ENCODE results near the gene CRMP1. TPM values are rescaled to one million over a fixed set of nuclear protein-coding genes. Genes with fewer than 3 reads are reported as not detected.
A peak's percentile ranks its signal among the peaks of the same experiment; 100 is the strongest.

Gene CRMP1
- total and polyA plus RNA-seq, 2 donors (not counting 3 experiments of a cell fraction or from before 2014, with no cell fraction given) = 0.06 TPM; not detected in 1

GRCh38 chr4:5863461-5864113, 29.3 kb downstream of the CRMP1 start:
- intact Hi-C loops (cut with micrococcal nuclease) (no loop called here), dilution Hi-C loops (cut with MboI; ENCODE audit: extremely low pct_ligation_motif_present, low sequenced_read_pairs) (no loop called here)
- DNase-seq (ENCODE audit: low read depth, low spot score) (peak; percentile 44), FAIRE-seq (no peak)
- POLR2A ChIA-PET = no interaction called here
- Histone ChIP-seq H3K27me3 (ENCODE audit: control insufficient read depth in 2 of 2, insufficient read depth in 2 of 2, low read length in 2 of 2) (no peaks in the 10 kb centered on the region), H4K20me1 (replicated peaks; ENCODE audit: control insufficient read depth, extremely low read depth, insufficient read depth, low read length) (no peaks in the 10 kb centered on the region), H3K4me2 (ENCODE audit: insufficient read depth, low read length) (no peak overlapping the region), H3K9me3 (replicated peaks; ENCODE audit: control insufficient read depth, insufficient read depth, low read length) (no peaks in the 10 kb centered on the region), H3K4me1 (ENCODE audit: control insufficient read depth, extremely low read depth, insufficient read depth, low read length) (no peaks in the 10 kb centered on the region), H3K36me3 (ENCODE audit: control insufficient read depth in 2 of 2, extremely low read depth in 1 of 2, insufficient read depth in 2 of 2, low read length in 2 of 2) (no peaks in the 10 kb centered on the region), H3K79me2 (ENCODE audit: control insufficient read depth, insufficient read depth, low read length) (no peaks in the 10 kb centered on the region), H3K9ac (replicated peaks; ENCODE audit: extremely low read depth, insufficient read depth, low read length) (no peak overlapping the region), H3K27ac (ENCODE audit: insufficient read depth, low read depth, low read length) (no peak overlapping the region), H3K9me1 (replicated peaks; ENCODE audit: control insufficient read depth, extremely low read depth, insufficient read depth, low read length) (no peaks in the 10 kb centered on the region), H2AFZ (ENCODE audit: low read depth, low read length) (no peak overlapping the region), H3K4me3 (replicated peaks in 1 of 3; ENCODE audit: insufficient read depth in 1 of 3, low read depth in 1 of 3, low read length in 3 of 3) (no peak overlapping the region)
- CTCF ChIA-PET = no interaction called here
- no TSS peak for BruUV-seq (replicated peaks)
- TF ChIP-seq FOS (IDR thresholded peaks at IDR 0.05; ENCODE audit: borderline replicate concordance, insufficient read depth, low read length) (peak; percentile 88), MYC (IDR thresholded peaks at IDR 0.05; ENCODE audit: low read depth, low read length) (no peak)

- Histone ChIP-seq H3K4me2 (ENCODE audit: insufficient read depth, low read length) (no peak overlapping the region), H3K79me2 (ENCODE audit: control insufficient read depth, insufficient read depth, low read length) (no peaks in the 10 kb centered on the region), H3K4me3 (replicated peaks in 1 of 3; ENCODE audit: insufficient read depth in 1 of 3, low read depth in 1 of 3, low read length in 3 of 3) (no peak overlapping the region), H3K9me1 (replicated peaks; ENCODE audit: control insufficient read depth, extremely low read depth, insufficient read depth, low read length) (no peaks in the 10 kb centered on the region), H3K27ac (ENCODE audit: insufficient read depth, low read depth, low read length) (no peak overlapping the region), H3K4me1 (ENCODE audit: control insufficient read depth, extremely low read depth, insufficient read depth, low read length) (no peaks in the 10 kb centered on the region), H3K9ac (replicated peaks; ENCODE audit: extremely low read depth, insufficient read depth, low read length) (no peak overlapping the region), H3K36me3 (ENCODE audit: control insufficient read depth in 2 of 2, extremely low read depth in 1 of 2, insufficient read depth in 2 of 2, low read length in 2 of 2) (no peaks in the 10 kb centered on the region), H2AFZ (ENCODE audit: low read depth, low read length) (no peak overlapping the region), H4K20me1 (replicated peaks; ENCODE audit: control insufficient read depth, extremely low read depth, insufficient read depth, low read length) (no peaks in the 10 kb centered on the region), H3K27me3 (ENCODE audit: control insufficient read depth in 2 of 2, insufficient read depth in 2 of 2, low read length in 2 of 2) (no peaks in the 10 kb centered on the region), H3K9me3 (replicated peaks; ENCODE audit: control insufficient read depth, insufficient read depth, low read length) (no peaks in the 10 kb centered on the region)
- intact Hi-C loops (cut with micrococcal nuclease) (no loop called here), dilution Hi-C loops (cut with MboI; ENCODE audit: extremely low pct_ligation_motif_present, low sequenced_read_pairs) (no loop called here)
- no TSS peak for BruUV-seq (replicated peaks)
- no peak for DNase-seq (ENCODE audit: low read depth, low spot score)
- TF ChIP-seq MAX (IDR thresholded peaks at IDR 0.05; ENCODE audit: insufficient read depth, insufficient read length) (no peak), GATA2 (IDR thresholded peaks at IDR 0.05; ENCODE audit: insufficient read depth, insufficient read length, low read depth, low read length) (no peak), POLR2A (IDR thresholded peaks at IDR 0.05; ENCODE audit: low read depth, low read length) (no peak)
- FAIRE-seq = no peak
- POLR2A ChIA-PET = no interaction called here
- CTCF ChIA-PET = no interaction called here
These were observed 34.7 kb downstream of the CRMP1 start for GRCh38 chr4:5858020-5858769.
